HEK293T (cell line): ENCODE data around the gene HTR1B.

ENCODE experiments used
- SUZ12 ChIP-seq: fragments of 450-650 bp; IDR thresholded peaks from 2 replicates; pipeline ENCODE4 v1.6.1; 2016; ENCODE audit warnings: mild to moderate bottlenecking
- ZNF384 ChIP-seq: fragments of 450-650 bp; IDR thresholded peaks from 2 replicates; pipeline ENCODE4 v1.6.1; 2016

GRCh38 chr6:77433888-77434287, 29.4 kb downstream of the HTR1B start:
- TF ChIP-seq SUZ12 (no peak), ZNF384 (no peak)
